IPS DF 4.7 (cell line): Measurements from ENCODE around the gene IGFALS.

Experiments
- DNase-seq: peaks from one replicate; pipeline ENCODE4 v3.0.0-alpha.2; 2013; ENCODE audit warnings: low spot score; ENCODE audit errors: extremely low read depth

IGFALS gene

DNA sequence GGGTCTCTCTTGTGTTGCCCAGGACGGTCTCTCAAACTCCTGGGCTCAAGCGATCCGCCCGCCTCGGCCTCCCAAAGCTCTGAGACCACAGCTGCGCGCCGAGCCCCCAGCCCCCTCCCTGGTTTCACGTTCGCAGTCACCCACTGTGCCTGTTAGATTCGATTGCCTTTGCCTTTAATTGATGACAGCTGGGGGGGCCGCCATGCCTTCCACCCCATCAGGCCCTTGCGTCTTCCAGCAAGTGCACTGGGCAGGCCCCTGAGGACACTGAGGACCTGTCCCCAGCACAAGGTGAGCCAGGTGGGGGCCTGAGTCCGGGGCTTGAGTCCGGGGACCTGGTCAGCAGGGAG lies 3.3 kb downstream of the IGFALS start:
- DNase-seq = no peak

GRCh38 chr16:1789643-1790045 lies 3.9 kb downstream of the IGFALS start:
- no peak for DNase-seq

DNA sequence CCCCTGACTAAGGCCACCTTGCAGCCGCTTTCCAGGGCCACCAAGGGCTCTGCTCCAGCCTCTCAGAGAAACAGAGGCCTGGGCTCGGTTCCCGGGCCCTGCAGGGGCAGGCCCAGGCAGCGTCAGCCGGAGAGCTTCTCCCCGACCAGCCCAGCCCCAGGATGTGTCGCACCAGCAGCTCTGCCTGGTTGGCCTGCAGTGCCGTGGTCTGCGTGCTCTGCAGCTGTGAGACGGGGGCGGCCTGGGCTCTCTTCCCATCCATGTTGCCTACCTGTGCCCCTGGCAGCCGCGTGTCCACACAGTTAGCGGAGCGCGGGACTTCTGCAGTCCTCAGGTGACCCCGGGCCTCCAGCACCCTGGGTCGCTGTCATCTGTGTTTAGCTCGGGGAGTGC lies 4.8 kb downstream of the IGFALS start:
- no peak for DNase-seq

- no peak for DNase-seq
Observed at GRCh38 chr16:1788095-1788707, 5.3 kb downstream of the IGFALS start.

GRCh38 chr16:1787322-1788094 lies 6.0 kb downstream of the IGFALS start:
- DNase-seq = no peak

- DNase-seq = no peak
Observed at GRCh38 chr16:1787056-1787321, 6.5 kb downstream of the IGFALS start.

DNA sequence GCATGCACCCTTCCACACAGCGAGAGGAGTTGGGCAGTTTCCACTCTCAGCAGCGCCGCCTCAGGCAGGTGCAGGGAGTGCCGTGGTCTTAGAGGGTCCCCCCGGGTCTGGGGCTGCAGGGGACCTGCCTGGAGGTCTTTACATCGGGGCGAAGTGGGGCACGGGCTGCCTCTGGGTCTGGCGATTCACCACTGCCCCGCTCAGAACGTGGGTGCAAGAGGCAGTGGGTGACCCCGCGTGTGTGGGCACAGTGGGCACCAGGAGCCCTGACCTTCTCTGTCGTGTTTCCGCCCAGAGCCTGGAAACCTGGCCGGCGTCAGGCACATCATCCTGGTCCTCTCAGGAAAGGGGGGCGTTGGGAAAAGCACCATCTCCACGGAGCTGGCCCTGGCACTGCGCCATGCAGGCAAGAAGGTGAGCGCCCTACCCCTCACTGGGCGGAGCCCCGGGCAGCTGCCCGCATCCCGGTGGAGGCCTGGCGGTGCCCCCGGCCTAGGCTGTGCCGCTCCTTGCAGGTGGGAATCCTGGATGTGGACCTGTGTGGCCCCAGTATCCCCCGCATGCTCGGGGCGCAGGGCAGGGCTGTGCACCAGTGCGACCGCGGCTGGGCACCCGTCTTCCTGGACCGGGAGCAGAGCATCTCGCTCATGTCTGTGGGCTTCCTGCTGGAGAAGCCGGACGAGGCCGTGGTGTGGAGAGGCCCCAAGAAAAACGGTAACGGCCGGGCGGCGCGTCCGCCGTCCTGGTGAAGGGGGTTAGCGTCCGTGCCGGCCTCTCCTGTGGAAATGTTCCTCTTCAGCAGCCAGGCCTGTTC lies 7.1 kb downstream of the IGFALS start:
- DNase-seq = no peak

- DNase-seq = no peak
Observed at GRCh38 chr16:1785846-1786170, 7.7 kb downstream of the IGFALS start.

DNA sequence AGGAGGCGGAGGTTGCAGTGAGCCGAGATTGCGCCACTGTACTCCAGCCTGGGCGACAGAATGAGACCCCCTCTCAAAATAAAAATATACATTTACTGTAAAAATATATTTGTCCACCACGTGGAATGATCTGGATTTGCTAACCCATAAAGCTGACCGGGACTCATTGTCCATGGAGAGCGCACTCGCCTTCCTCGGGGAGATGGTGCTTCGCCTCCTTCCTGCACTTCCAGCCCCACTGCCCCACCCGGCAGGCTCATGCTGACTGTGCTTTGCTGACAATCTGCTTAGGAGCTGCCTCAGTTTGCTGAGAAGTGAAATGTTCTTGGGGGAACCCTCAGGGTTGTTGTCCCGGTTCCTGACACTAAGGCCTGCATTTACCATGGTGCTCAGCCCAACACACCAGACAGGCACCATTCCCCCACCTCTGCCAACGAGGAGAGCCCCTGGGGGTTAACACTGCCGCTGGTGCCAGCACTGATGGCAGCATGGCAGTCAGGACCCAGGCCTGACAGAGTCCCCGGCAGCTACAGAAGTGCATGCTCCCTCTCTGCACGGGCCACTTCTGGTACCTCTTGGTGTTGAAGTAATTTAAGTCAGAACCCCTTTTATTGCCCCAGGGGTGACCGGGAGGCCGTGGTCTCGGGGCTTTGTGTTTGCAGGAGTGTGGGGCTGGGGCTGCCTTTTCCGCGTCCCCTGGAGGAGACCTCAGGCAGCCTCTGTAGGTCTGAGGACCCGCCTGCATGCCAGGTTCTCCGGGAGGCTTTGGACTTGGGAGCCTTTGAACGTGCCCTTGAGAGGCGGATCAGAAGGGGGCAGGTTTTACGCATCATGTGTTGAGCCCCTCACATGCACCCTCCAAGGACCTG lies 8.3 kb downstream of the IGFALS start:
- DNase-seq = no peak

DNA sequence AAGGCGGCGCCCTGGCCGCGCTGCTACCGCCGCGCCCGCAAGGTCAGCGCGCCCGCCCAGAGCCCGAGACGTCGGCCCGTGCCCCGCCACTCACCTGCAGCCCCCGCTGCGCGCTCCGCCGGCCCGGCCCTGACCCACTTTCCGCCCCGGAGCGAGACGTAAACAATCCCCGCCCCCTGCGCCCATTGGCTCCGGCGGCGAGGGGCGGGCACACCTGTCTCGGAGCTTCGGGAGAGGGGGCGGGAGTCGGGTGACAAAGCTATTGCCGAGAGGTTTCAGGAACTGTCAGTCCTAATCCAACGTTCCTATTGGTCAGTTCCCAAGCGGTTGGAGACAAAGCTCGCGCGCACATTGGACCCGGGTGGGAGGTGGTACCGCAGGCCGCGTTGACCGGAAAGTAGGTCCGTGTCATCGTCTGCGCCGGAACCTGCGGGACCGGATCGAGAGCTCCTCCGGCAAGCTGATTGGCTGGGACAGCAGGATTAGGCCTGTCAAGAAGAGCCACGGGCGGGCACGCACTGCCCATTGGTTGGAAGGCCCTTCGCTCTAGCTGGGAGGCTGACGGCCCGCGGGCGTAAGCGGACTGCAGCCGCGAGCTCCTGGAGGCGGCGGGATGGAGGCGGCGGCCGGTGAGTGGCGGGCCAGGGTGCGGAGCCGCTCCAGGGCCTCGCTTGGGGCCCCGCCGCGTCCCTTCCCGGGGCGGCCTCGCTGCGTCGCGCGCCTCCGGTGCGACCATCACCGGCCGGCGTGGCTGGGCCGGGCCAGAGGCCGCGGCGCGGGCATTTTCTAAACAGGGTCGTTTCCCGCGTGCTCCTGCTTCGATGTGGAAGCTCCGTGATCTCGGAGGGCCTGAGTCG lies 10.9 kb downstream of the IGFALS start, which contains the start of the genes NUBP2 and SPSB3:
Gene NUBP2, plus strand, starts transcription at position 553 of the 857 bp plus-strand sequence. Its CDS starts 61 bp downstream, at position 614.
Gene SPSB3, minus strand, starts transcription at position 164 of the 857 bp plus-strand sequence. CDS start 1,088 bp downstream, outside the sequence.
- DNase-seq = peak; percentile 100

GRCh38 chr16:1781758-1782407 lies 11.6 kb downstream of the IGFALS start:
- DNase-seq = no peak

- DNase-seq = no peak
Observed at GRCh38 chr16:1781254-1781653, 12.3 kb downstream of the IGFALS start.

- DNase-seq = no peak
Observed at GRCh38 chr16:1780677-1781072, 12.8 kb downstream of the IGFALS start.

DNA sequence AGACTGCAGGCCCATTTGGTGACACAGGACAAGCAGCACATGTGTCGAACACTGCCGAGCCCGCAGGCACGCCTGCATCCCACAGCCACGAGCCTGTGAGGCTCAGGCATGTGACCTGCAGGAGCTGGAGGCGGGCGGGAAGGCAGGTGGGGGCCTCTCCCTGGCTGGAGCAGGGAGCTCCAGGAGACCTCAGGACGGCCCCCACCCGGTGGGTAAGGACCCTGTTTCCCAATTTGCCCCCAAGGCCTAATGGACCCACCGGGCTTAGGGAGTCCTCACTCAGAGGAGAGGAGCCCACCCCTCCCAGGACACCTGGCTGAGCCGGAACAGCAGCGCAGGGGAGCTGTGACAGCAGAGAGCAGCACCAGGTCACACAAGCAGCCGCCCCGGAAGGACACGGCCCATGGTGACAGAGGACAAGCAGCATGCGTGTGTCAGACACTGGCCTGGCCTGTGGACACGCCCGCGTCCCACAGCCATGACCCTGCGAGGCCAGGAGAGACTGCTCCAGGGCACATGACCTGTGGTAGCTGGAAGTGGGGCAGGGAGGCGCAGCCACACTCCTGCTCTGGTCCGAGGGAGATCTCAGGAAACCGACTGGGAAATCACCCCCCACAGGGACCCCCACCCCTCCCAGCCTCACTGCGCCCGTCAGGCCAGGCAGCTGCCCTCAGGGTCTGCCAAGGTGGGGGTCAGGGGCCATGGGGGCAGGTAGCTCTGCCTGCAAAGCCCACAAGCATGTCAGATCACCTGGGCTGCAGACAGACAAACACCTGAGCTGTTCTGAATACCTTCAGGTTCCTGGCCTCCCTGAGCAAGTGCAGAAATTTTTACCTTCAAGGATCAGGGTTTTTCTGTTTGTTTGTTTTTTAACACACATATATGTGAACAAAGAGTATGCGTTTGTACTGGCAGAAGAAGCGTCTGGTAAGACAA lies 13.5 kb downstream of the IGFALS start:
- DNase-seq = no peak

GRCh38 chr16:1779234-1779701 lies 14.2 kb downstream of the IGFALS start:
- no peak for DNase-seq

DNA sequence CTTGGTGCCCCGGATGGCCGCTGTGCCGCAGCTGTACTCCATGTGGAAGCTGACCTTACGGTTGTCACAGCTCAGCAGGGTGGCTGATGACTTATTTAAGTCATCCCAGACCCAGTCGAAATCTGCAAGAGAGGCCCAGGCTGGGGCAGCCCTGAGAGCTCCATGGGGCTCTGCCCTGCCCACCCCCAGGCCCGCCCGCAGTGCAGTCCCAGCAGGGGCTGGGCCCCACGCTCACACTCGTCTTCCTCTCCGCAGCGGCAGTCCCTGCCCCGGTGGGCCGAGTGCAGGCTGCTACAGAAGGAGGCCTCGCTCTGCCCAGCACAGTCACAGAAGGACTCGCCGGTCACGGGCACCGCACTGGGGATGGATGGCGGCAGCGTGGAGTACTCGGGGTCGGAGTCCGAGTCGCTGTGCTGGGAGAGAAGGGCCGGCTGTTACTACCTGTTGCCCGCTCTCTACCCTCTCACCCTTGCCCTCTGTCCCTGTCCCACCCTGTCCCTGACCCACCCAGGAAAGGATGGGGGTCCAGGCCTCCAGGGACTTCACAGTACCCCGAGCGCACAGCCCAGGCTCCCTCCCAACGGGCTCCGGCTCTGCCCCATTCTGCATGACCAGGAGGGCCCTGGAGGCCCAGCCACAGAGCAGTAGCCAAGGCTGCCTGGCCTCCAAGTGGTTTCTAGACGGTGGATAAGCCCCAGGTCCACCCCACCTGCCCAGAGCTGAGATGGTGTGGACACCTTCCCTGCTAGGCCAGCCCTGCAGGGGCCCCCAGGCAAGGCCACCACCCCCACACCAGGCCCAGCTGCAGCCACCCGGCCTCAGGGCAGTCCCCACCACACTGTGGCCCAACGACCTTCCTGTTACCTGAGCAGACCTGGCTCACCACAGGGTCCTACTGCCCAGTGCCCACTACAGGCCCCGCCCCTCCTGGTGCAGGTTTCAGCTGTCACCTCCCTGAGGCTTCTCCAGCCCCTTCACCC lies 15.0 kb downstream of the IGFALS start:
- no peak for DNase-seq

DNA sequence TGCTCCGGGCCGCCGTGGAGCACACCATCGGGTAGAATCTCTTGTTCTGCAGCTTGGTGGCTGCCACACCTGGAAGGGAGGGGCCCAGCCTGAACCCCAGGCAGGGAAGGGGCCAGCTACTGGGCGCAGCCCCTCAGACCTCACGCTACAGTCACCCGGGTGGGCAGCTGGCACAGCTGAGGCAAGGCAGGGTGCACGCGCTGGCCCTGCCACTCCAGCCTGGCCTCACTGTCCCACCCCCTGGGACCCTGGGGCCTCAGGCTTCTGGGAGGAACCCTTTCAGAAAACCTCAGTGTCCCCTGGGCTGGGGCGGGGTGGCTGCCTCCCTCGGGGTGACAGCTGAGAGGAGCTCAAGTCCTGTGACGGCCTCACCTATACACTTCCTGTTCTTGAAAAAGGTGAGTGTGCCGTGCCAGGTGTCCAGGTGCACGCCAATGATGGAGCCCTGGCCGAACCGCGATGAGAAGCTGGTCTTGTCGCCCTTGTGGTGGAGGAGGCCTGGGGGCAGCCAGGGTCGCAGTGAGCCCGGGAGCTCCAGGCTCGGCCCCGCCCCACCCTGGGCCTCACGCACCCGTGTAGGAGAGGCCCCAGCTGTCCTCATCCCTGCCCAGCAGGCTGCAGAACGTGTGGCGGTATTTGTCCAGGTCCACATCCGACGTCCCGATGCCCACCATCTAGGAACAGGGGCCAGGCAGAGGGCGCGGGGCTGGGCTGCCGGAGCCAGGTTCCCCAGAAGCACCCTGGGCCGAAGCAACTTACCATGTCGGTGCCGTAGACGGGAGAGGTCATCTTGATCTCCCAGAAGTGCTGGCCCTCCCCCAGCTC lies 15.9 kb downstream of the IGFALS start:
- DNase-seq = no peak
